H1 (cell line): ENCODE results near the gene TMEM196. TPM values are rescaled to one million over a fixed set of nuclear protein-coding genes. Genes with fewer than 3 reads are reported as not detected.

Source experiments
- BCL11A ChIP-seq, 2 experiments: IDR thresholded peaks; one replicate each; pipeline ENCODE4 v1.6.1; 2011; ENCODE audit warnings: low read depth in 2 of 2, low read length in 2 of 2, mild to moderate bottlenecking in 2 of 2
- CHD2 ChIP-seq: IDR thresholded peaks from 2 replicates; pipeline ENCODE4 v1.6.1; 2012; ENCODE audit warnings: low read length, improper control_type of control experiment
- CREB1 ChIP-seq: IDR thresholded peaks from 2 replicates; pipeline ENCODE4 v1.6.1; 2012; ENCODE audit warnings: inconsistent platforms
- CTBP2 ChIP-seq: IDR thresholded peaks from 2 replicates; pipeline ENCODE4 v1.7.0; 2011; ENCODE audit warnings: borderline replicate concordance, mild to moderate bottlenecking, moderate library complexity, mixed read lengths, low read length; ENCODE audit not compliant: insufficient read depth, insufficient read length
- EZH2 ChIP-seq: fragments of 200-600 bp; sonication (generic); IDR thresholded peaks from 2 replicates; pipeline ENCODE4 v1.7.1; 2012; ENCODE audit warnings: low read depth, mild to moderate bottlenecking, moderate library complexity, low read length, inconsistent platforms; ENCODE audit not compliant: severe bottlenecking
- KDM4A ChIP-seq: IDR thresholded peaks from one replicate; pipeline ENCODE4 v1.7.1; 2012; ENCODE audit warnings: low read depth, mild to moderate bottlenecking, moderate library complexity, low read length, inconsistent platforms; ENCODE audit not compliant: severe bottlenecking
- PHF8 ChIP-seq: fragments of 200-600 bp; sonication (generic); conservative IDR thresholded peaks from 2 replicates; pipeline ENCODE4 v1.7.1; 2012; ENCODE audit warnings: low read depth, mild to moderate bottlenecking, inconsistent platforms, low read length, moderate library complexity
- SAP30 ChIP-seq: fragments of 300-600 bp; sonication (generic); IDR thresholded peaks from 2 replicates; pipeline ENCODE4 v1.7.1; 2012; ENCODE audit warnings: low read length, moderate library complexity, mild to moderate bottlenecking, inconsistent platforms; ENCODE audit not compliant: insufficient read depth, insufficient replicate concordance
- SIN3A ChIP-seq, 2 experiments: IDR thresholded peaks in 1 of 2; conservative IDR thresholded peaks in 1 of 2; 2 replicates each; pipeline ENCODE4 v1.6.1; 2011 to 2012; ENCODE audit warnings: low read length in 2 of 2, improper control_type of control experiment in 1 of 2, low read depth in 1 of 2, mild to moderate bottlenecking in 1 of 2
- SUZ12 ChIP-seq: fragments of 200-600 bp; sonication (generic); IDR thresholded peaks from 2 replicates; pipeline ENCODE4 v1.6.1; 2012; ENCODE audit warnings: mild to moderate bottlenecking, inconsistent platforms, low read length, moderate library complexity, mixed read lengths
- YY1 ChIP-seq: IDR thresholded peaks from 2 replicates; pipeline ENCODE4 v1.6.1; 2011; ENCODE audit warnings: low read depth, mild to moderate bottlenecking, low read length
- polyA plus RNA-seq, 7 experiments: library from polyadenylated mRNA; depleted of rRNA in 3 of 7; stranded (reverse) in 5 of 7; unstranded in 2 of 7; fragments of >200 nt in 5 of 7; fragments of 200-250 nt in 2 of 7; gene quantifications; 1 replicate in 5 of 7; 2 replicates in 1 of 7; 4 replicates in 1 of 7; pipeline versions ENCODE4 v1.2.1 to v1.2.3, GENCODE V29; 2011 to 2013; ENCODE audit warnings: missing spikeins in 2 of 7, mixed read lengths in 2 of 7
- total RNA-seq: library from RNA; stranded (reverse); fragmentation: NEBNext Ultra II Directional; extraction: Animal tissue kit (Norgen Biotek cat#: 25700); gene quantifications from 2 replicates; pipeline ENCODE4 v1.2.1, GENCODE V29; 2021

The TMEM196 gene
- total and polyA plus RNA-seq, 2 of the 8 experiments (the other 6 are each of a cell fraction or from before 2014, with no cell fraction given), result 0.06 to 0.07 TPM

GRCh38 chr7:19772841-19773760 is at the start of gene TMEM196 (continued):
- peak; percentile 61; the same call in 1 of the 2 replicates for TF ChIP-seq SUZ12
- TF ChIP-seq SAP30, result peak; percentile 32
- peak; percentile 84 for TF ChIP-seq KDM4A
- TF ChIP-seq CTBP2, result peak; percentile 80
- peak; percentile 88 to 95 for TF ChIP-seq SIN3A (conservative IDR thresholded peaks at IDR 0.05 in 1 of 2, IDR thresholded peaks at IDR 0.05 in 1 of 2; ENCODE audit: low read depth in 1 of 2, low read length in 2 of 2)
- TF ChIP-seq EZH2, result peak; percentile 47
- TF ChIP-seq PHF8, result 0 out of 2 replicates have a peak, but pooled peaks have one; percentile 18
- TF ChIP-seq YY1, result no peak
- no peak for TF ChIP-seq CHD2
- TF ChIP-seq BCL11A (IDR thresholded peaks at IDR 0.05; ENCODE audit: low read depth in 2 of 2, low read length in 2 of 2), result no peak
- peak; percentile 56 for TF ChIP-seq CREB1
